HCT116 (cell line): ENCODE data around the gene CDC42BPA. TPM values are rescaled to one million over a fixed set of nuclear protein-coding genes. Genes with fewer than 3 reads are reported as not detected.

Experiments used
- ATAC-seq: fragments of 200-7000 bp; cut with Tn5 transposase; 2 replicates; pipeline ENCODE4 v1.9.1; 2020; ENCODE audit warnings: mild to moderate bottlenecking, moderate library complexity
- BruUV-seq: library from RNA; stranded (reverse); fragments of 400-500 nt; replicated peaks from 2 replicates; lab custom pipeline; 2021; lab: Mats Ljungman, UMichigan
- CTCF ChIA-PET: fragments of 300-600 bp; sonication (Branson Sonifier 250); formaldehyde crosslinking; loops from one replicate; lab custom pipeline; 2021; ENCODE audit warnings: antibody characterized with exemption; lab: Charles Lee
- POLR2A ChIA-PET: fragments of 300-600, 350-600 bp; sonication (Branson Sonifier 250); formaldehyde crosslinking; loops from one replicate; lab custom pipeline; 2021; ENCODE audit warnings: antibody characterized with exemption; lab: Charles Lee
- RAD21 ChIA-PET, 2 experiments: fragments of 300-600 bp; sonication (Branson Sonifier 250); formaldehyde crosslinking; loops; one replicate each; lab custom pipeline; 2023; ENCODE audit warnings: low total read pairs in 2 of 2; ENCODE audit not compliant: uncharacterized antibody in 2 of 2, unreplicated experiment in 2 of 2, low non-redundant PET in 1 of 2; lab: Charles Lee
- DNase-seq: peaks from one replicate; pipeline ENCODE4 v3.0.0-alpha.2; 2010; ENCODE audit warnings: low read depth, low spot score
- H2AFZ ChIP-seq: fragments of 200-600 bp; shearing (Covaris generic), sonication (generic); 2 replicates; pipeline ENCODE4 v1.6.1; 2017; ENCODE audit warnings: low read depth, mixed run types, mixed read lengths, antibody characterized with exemption, low read length; ENCODE audit not compliant: poor library complexity, severe bottlenecking
- H3K27ac ChIP-seq: 2 replicates; pipeline ENCODE4 v1.5.1; 2012; ENCODE audit warnings: low read depth, low read length
- H3K27me3 ChIP-seq: fragments of 200-600 bp; sonication (generic); 2 replicates; pipeline ENCODE4 v1.6.1; 2016; ENCODE audit warnings: mixed run types, low read length, mixed read lengths; ENCODE audit not compliant: insufficient read depth
- H3K36me3 ChIP-seq, 2 experiments: fragments of 200-500 bp in 1 of 2; fragments of 200-600 bp in 1 of 2; sonication (Bioruptor generic) in 1 of 2; sonication (generic) in 1 of 2; 2 replicates each; pipeline versions ENCODE4 v1.5.1 to v1.6.1; 2014 to 2016; ENCODE audit warnings: low read length in 2 of 2, inconsistent platforms in 1 of 2, mixed read lengths in 1 of 2, mixed run types in 1 of 2; ENCODE audit not compliant: insufficient read depth in 2 of 2, control insufficient read depth in 1 of 2
- H3K4me1 ChIP-seq, 2 experiments: fragments of 200-600 bp in 1 of 2; sonication (generic) in 1 of 2; 2 replicates each; pipeline versions ENCODE4 v1.5.1 to v1.6.1; 2012 to 2017; ENCODE audit warnings: low read length in 2 of 2, inconsistent platforms in 1 of 2, mild to moderate bottlenecking in 1 of 2, mixed read lengths in 1 of 2, mixed run types in 1 of 2, moderate library complexity in 1 of 2; ENCODE audit not compliant: insufficient read depth in 2 of 2, control insufficient read depth in 1 of 2
- H3K4me2 ChIP-seq: fragments of 200-600 bp; sonication (generic); 2 replicates; pipeline ENCODE4 v1.6.1; 2017; ENCODE audit warnings: mixed run types, low read length, mixed read lengths
- H3K4me3 ChIP-seq, 2 experiments: fragments of 200-600 bp in 1 of 2; sonication (generic) in 1 of 2; replicated peaks in 1 of 2; 2 replicates each; pipeline ENCODE4 v1.5.1; 2011 to 2016; ENCODE audit warnings: low read length in 2 of 2, control low read depth in 1 of 2, low read depth in 1 of 2, mild to moderate bottlenecking in 1 of 2, mixed read lengths in 1 of 2, mixed run types in 1 of 2
- H3K79me2 ChIP-seq: fragments of 200-600 bp; sonication (generic); 2 replicates; pipeline ENCODE4 v1.6.1; 2017; ENCODE audit warnings: mild to moderate bottlenecking, mixed run types, low read length, moderate library complexity, mixed read lengths; ENCODE audit not compliant: insufficient read depth
- H3K9ac ChIP-seq: fragments of 200-600 bp; sonication (generic); 2 replicates; pipeline ENCODE4 v1.6.1; 2016; ENCODE audit warnings: low read length, mixed read lengths
- H3K9me2 ChIP-seq: fragments of 200-600 bp; sonication (generic), shearing (Covaris generic); 2 replicates; pipeline ENCODE4 v1.6.1; 2017; ENCODE audit warnings: mixed run types, mild to moderate bottlenecking, moderate library complexity; ENCODE audit not compliant: insufficient read depth
- H3K9me3 ChIP-seq, 2 experiments: fragments of 200-500 bp in 1 of 2; fragments of 200-600 bp in 1 of 2; sonication (Bioruptor generic) in 1 of 2; sonication (generic) in 1 of 2; 2 replicates each; pipeline ENCODE4 v1.6.1; 2014 to 2017; ENCODE audit warnings: low read length in 2 of 2, mixed read lengths in 2 of 2, inconsistent platforms in 1 of 2, low read depth in 1 of 2, mild to moderate bottlenecking in 1 of 2, mixed run types in 1 of 2, moderate library complexity in 1 of 2; ENCODE audit not compliant: control insufficient read depth in 1 of 2, insufficient read depth in 1 of 2
- H4K20me1 ChIP-seq: fragments of 200-600 bp; sonication (generic), shearing (Covaris generic); 2 replicates; pipeline ENCODE4 v1.6.1; 2017; ENCODE audit warnings: mixed run types, mild to moderate bottlenecking, moderate library complexity; ENCODE audit not compliant: insufficient read depth
- CBX3 ChIP-seq: IDR thresholded peaks from 2 replicates; pipeline ENCODE4 v1.6.1; 2012; ENCODE audit warnings: low read depth
- CEBPB ChIP-seq: IDR thresholded peaks from 2 replicates; pipeline ENCODE4 v1.6.1; 2012; ENCODE audit warnings: low read depth
- EGR1 ChIP-seq: IDR thresholded peaks from 2 replicates; pipeline ENCODE4 v1.6.1; 2012; ENCODE audit warnings: low read depth
- ELF1 ChIP-seq: IDR thresholded peaks from 2 replicates; pipeline ENCODE4 v1.6.1; 2012; ENCODE audit warnings: low read depth, borderline replicate concordance
- EZH2 ChIP-seq: fragments of 200-600 bp; sonication (generic); IDR thresholded peaks from 2 replicates; pipeline ENCODE4 v1.6.1; 2017; ENCODE audit warnings: antibody characterized with exemption, mixed run types
- EZH2phosphoT487 ChIP-seq: fragments of 200-600 bp; IDR thresholded peaks from 2 replicates; pipeline ENCODE4 v1.6.1; 2018; ENCODE audit warnings: antibody characterized with exemption, borderline replicate concordance
- FOSL1 ChIP-seq: IDR thresholded peaks from 2 replicates; pipeline ENCODE4 v1.6.1; 2012; ENCODE audit warnings: low read depth
- POLR2AphosphoS5 ChIP-seq: IDR thresholded peaks from 2 replicates; pipeline ENCODE4 v1.6.1; 2011; ENCODE audit warnings: mild to moderate bottlenecking, low read depth, low read length, moderate library complexity
- SRF ChIP-seq: IDR thresholded peaks from 2 replicates; pipeline ENCODE4 v1.6.1; 2012; ENCODE audit warnings: low read depth
- YY1 ChIP-seq: IDR thresholded peaks from 2 replicates; pipeline ENCODE4 v1.6.1; 2011; ENCODE audit warnings: low read length, low read depth, moderate library complexity, mild to moderate bottlenecking; ENCODE audit not compliant: insufficient replicate concordance; ENCODE audit errors: extremely low read depth
- ZFX ChIP-seq: fragments of 450-650 bp; IDR thresholded peaks from 2 replicates; pipeline ENCODE4 v1.6.1; 2017
- intact Hi-C: fragments of 100-400 bp; cut with micrococcal nuclease; formaldehyde crosslinking; loops from 2 replicates; pipeline ENCODE4 v1.10.0; 2022
- total RNA-seq: library from RNA; stranded (reverse); gene quantifications from one replicate; pipeline ENCODE4 v1.2.1, GENCODE V29; 2021; ENCODE audit not compliant: unreplicated experiment
- TF ChIP-seq, protein P1 (sequence below), 3 experiments: fragments of 200-600 bp in 1 of 3; sonication (generic) in 1 of 3; IDR thresholded peaks in 2 of 3; conservative IDR thresholded peaks in 1 of 3; 2 replicates each; pipeline ENCODE4 v1.5.1; 2012 to 2017; ENCODE audit warnings: low read depth in 2 of 3, low read length in 2 of 3, antibody characterized with exemption in 1 of 3, borderline replicate concordance in 1 of 3, control low read depth in 1 of 3, mild to moderate bottlenecking in 1 of 3, mixed read lengths in 1 of 3, mixed run types in 1 of 3, moderate library complexity in 1 of 3; ENCODE audit not compliant: insufficient read depth in 1 of 3

Gene CDC42BPA
- total RNA-seq, 1 experiment from 2014 or later = 44.0 TPM

DNA sequence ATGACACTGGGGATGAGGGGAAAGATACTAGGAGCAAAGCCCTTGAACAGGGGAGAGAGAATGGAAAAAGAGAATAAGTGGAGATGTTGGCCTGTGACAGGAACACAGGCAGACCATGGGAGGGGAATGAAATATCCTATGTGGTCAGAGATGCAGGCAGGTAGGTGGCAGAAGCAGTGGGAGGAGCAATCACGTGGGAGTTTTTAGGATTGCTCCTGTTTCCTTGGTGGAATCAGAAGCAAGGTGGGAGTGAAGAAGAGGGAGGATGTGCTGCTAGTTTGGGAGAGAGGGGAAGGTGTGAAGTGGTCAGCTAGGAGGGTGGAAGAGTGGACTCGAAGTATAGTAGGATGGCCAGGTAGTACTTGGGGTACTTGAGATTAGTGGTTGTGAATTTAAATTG, 46.4 kb upstream of the CDC42BPA start:
- H3K27me3 ChIP-seq = no peaks in the 10 kb centered on the region
- no peaks in the 10 kb centered on the region for H3K36me3 ChIP-seq
- H3K9me3 ChIP-seq = no peaks in the 10 kb centered on the region
- H3K4me2 ChIP-seq = no peak overlapping the region
- BruUV-seq = no TSS peak
- intact Hi-C loops = no loop called here
- H3K79me2 ChIP-seq = no peaks in the 10 kb centered on the region
- no peaks in the 10 kb centered on the region for H3K9me2 ChIP-seq
- ChIA-PET RAD21 (no interaction called here), POLR2A (no interaction called here), CTCF (no interaction called here)
- H4K20me1 ChIP-seq = no peaks in the 10 kb centered on the region
- peaks cover 0 to 7% of the 10 kb centered on the region in 2 experiments; a peak in 1 of 4 replicates for H3K4me1 ChIP-seq
- no peak for DNase-seq
- no peak for TF ChIP-seq SRF
- TF ChIP-seq EGR1 = no peak
- TF ChIP-seq EZH2 = no peak
- TF ChIP-seq YY1 = no peak
- TF ChIP-seq, protein P1, sequence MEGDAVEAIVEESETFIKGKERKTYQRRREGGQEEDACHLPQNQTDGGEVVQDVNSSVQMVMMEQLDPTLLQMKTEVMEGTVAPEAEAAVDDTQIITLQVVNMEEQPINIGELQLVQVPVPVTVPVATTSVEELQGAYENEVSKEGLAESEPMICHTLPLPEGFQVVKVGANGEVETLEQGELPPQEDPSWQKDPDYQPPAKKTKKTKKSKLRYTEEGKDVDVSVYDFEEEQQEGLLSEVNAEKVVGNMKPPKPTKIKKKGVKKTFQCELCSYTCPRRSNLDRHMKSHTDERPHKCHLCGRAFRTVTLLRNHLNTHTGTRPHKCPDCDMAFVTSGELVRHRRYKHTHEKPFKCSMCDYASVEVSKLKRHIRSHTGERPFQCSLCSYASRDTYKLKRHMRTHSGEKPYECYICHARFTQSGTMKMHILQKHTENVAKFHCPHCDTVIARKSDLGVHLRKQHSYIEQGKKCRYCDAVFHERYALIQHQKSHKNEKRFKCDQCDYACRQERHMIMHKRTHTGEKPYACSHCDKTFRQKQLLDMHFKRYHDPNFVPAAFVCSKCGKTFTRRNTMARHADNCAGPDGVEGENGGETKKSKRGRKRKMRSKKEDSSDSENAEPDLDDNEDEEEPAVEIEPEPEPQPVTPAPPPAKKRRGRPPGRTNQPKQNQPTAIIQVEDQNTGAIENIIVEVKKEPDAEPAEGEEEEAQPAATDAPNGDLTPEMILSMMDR (IDR thresholded peaks at IDR 0.05 in 2 of 3, conservative IDR thresholded peaks at IDR 0.05 in 1 of 3; ENCODE audit: borderline replicate concordance in 1 of 3, insufficient read depth in 1 of 3, low read depth in 2 of 3, low read length in 2 of 3) = no peak
- no peak for TF ChIP-seq EZH2phosphoT487
- no peak for TF ChIP-seq ELF1
- TF ChIP-seq ZFX = no peak
- TF ChIP-seq CBX3 = no peak
- no peak for TF ChIP-seq CEBPB
- TF ChIP-seq FOSL1 = no peak
- TF ChIP-seq POLR2AphosphoS5 = no peak
- peak overlapping the region; percentile 2 for H2AFZ ChIP-seq
- H3K4me3 ChIP-seq = no peak overlapping the region
- no peak overlapping the region for H3K9ac ChIP-seq
- no peak for ATAC-seq
- H3K27ac ChIP-seq = no peak overlapping the region
